K562 (cell line): ENCODE results near the gene CDX1.

Experiments
- CTCF ChIP-seq, 3 experiments: IDR thresholded peaks in 2 of 3; conservative IDR thresholded peaks in 1 of 3; 2 replicates each; pipeline ENCODE4 v1.5.1; 2011 to 2012; ENCODE audit warnings: low read length in 3 of 3, mild to moderate bottlenecking in 3 of 3, control low read depth in 2 of 3, improper control_type of control experiment in 1 of 3, inconsistent platforms in 1 of 3, low read depth in 1 of 3, mixed read lengths in 1 of 3, moderate library complexity in 1 of 3; ENCODE audit not compliant: insufficient read depth in 2 of 3
- EGR1 ChIP-seq: fragments of 450-650 bp; conservative IDR thresholded peaks from 2 replicates; pipeline ENCODE4 v1.6.1; 2017; ENCODE audit warnings: mild to moderate bottlenecking
- JUN ChIP-seq, 2 experiments: sonication (generic) in 1 of 2; formaldehyde crosslinking in 1 of 2; IDR thresholded peaks; 2 replicates each; pipeline versions ENCODE4 v1.6.1 to v1.8.0; 2012 to 2022; ENCODE audit warnings: borderline replicate concordance in 2 of 2, mild to moderate bottlenecking in 2 of 2, improper control_type of control experiment in 1 of 2, low read depth in 1 of 2, low read length in 1 of 2, missing genetic modification reagents in 1 of 2
- NONO ChIP-seq, 2 experiments: fragments of 200-400 bp in 1 of 2; fragments of 450-650 bp in 1 of 2; formaldehyde crosslinking in 1 of 2; IDR thresholded peaks; 2 replicates each; pipeline ENCODE4 v1.6.1; 2017; ENCODE audit warnings: low read depth in 2 of 2, mild to moderate bottlenecking in 2 of 2, moderate library complexity in 2 of 2, low read length in 1 of 2
- TAF1 ChIP-seq: IDR thresholded peaks from 2 replicates; pipeline ENCODE4 v1.6.1; 2011; ENCODE audit warnings: mild to moderate bottlenecking, low read length, moderate library complexity; ENCODE audit not compliant: insufficient read depth, control insufficient read depth, severe bottlenecking; ENCODE audit errors: extremely low read depth

GRCh38 chr5:150130493-150130922, 36.1 kb upstream of the CDX1 start:
- no peak for TF ChIP-seq CTCF (IDR thresholded peaks at IDR 0.05 in 2 of 3, conservative IDR thresholded peaks at IDR 0.05 in 1 of 3; ENCODE audit: insufficient read depth in 2 of 3, low read depth in 1 of 3, low read length in 3 of 3)
- no peak for TF ChIP-seq NONO (IDR thresholded peaks at IDR 0.05; ENCODE audit: low read depth in 2 of 2, low read length in 1 of 2)
- TF ChIP-seq TAF1, result no peak
- no peak for TF ChIP-seq JUN (IDR thresholded peaks at IDR 0.05; ENCODE audit: borderline replicate concordance, low read depth, low read length)
- no peak for TF ChIP-seq JUN (CRISPR knock-in tag; IDR thresholded peaks at IDR 0.05; ENCODE audit: borderline replicate concordance)
- TF ChIP-seq EGR1, result no peak
